Mesenchymal stem cell (in vitro differentiated cells and primary cell): Measurements from ENCODE around the gene LCMT1.
A peak's percentile ranks its signal among the peaks of the same experiment; 100 is the strongest.

Experiments used
- DNase-seq: peaks from one replicate; pipeline ENCODE4 v3.0.0-alpha.2; 2013
- H2AFZ ChIP-seq: one replicate; pipeline ENCODE4 v1.6.1; 2013; ENCODE audit warnings: low read depth, mild to moderate bottlenecking, control low read depth, inconsistent platforms, low read length, moderate library complexity
- H2AK5ac ChIP-seq: 2 replicates; pipeline ENCODE4 v1.6.1; 2013; ENCODE audit warnings: low read length, moderate library complexity, mild to moderate bottlenecking, inconsistent platforms; ENCODE audit not compliant: severe bottlenecking
- H2BK120ac ChIP-seq: one replicate; pipeline ENCODE4 v1.6.1; 2013; ENCODE audit warnings: low read depth, mild to moderate bottlenecking, inconsistent platforms, low read length, moderate library complexity
- H2BK12ac ChIP-seq, 2 experiments: one replicate each; pipeline ENCODE4 v1.6.1; 2013; ENCODE audit warnings: inconsistent platforms in 2 of 2, low read length in 2 of 2, mild to moderate bottlenecking in 2 of 2, moderate library complexity in 2 of 2, control low read depth in 1 of 2
- H2BK15ac ChIP-seq: one replicate; pipeline ENCODE4 v1.6.1; 2013; ENCODE audit warnings: mild to moderate bottlenecking, low read depth, inconsistent platforms; ENCODE audit not compliant: poor library complexity, severe bottlenecking
- H2BK5ac ChIP-seq: 2 replicates; pipeline ENCODE4 v1.6.1; 2013; ENCODE audit warnings: low read depth, mild to moderate bottlenecking, low read length, control low read depth, inconsistent platforms; ENCODE audit not compliant: poor library complexity, severe bottlenecking
- H3K14ac ChIP-seq, 2 experiments: one replicate each; pipeline ENCODE4 v1.6.1; 2013; ENCODE audit warnings: inconsistent platforms in 2 of 2, low read length in 2 of 2, control low read depth in 1 of 2, mild to moderate bottlenecking in 1 of 2, moderate library complexity in 1 of 2
- H3K18ac ChIP-seq, 2 experiments: one replicate each; pipeline ENCODE4 v1.6.1; 2013; ENCODE audit warnings: inconsistent platforms in 2 of 2, low read length in 2 of 2, control low read depth in 1 of 2, low read depth in 1 of 2, mild to moderate bottlenecking in 1 of 2
- H3K23ac ChIP-seq, 2 experiments: one replicate each; pipeline ENCODE4 v1.6.1; 2013; ENCODE audit warnings: inconsistent platforms in 2 of 2, low read length in 2 of 2, mild to moderate bottlenecking in 2 of 2, moderate library complexity in 2 of 2, control low read depth in 1 of 2
- H3K27ac ChIP-seq: 2 replicates; pipeline ENCODE4 v1.5.1; 2013; ENCODE audit warnings: mild to moderate bottlenecking, moderate library complexity, low read length, control low read depth, inconsistent platforms; ENCODE audit not compliant: poor library complexity, severe bottlenecking
- H3K27me3 ChIP-seq, 2 experiments: 2 replicates each; pipeline versions ENCODE4 v1.6.1 to v1.7.0; 2013; ENCODE audit warnings: low read length in 2 of 2, mild to moderate bottlenecking in 2 of 2, moderate library complexity in 2 of 2, control low read depth in 1 of 2, inconsistent platforms in 1 of 2; ENCODE audit not compliant: control insufficient read depth in 1 of 2, insufficient read depth in 1 of 2
- H3K36me3 ChIP-seq, 2 experiments: 2 replicates each; pipeline versions ENCODE4 v1.6.1 to v1.7.0; 2013; ENCODE audit warnings: low read length in 2 of 2, control low read depth in 1 of 2, inconsistent platforms in 1 of 2, low read depth in 1 of 2, mild to moderate bottlenecking in 1 of 2; ENCODE audit not compliant: insufficient read depth in 2 of 2, control insufficient read depth in 1 of 2
- H3K4ac ChIP-seq, 2 experiments: one replicate each; pipeline ENCODE4 v1.6.1; 2013; ENCODE audit warnings: inconsistent platforms in 2 of 2, low read length in 2 of 2, mild to moderate bottlenecking in 2 of 2, moderate library complexity in 2 of 2, control low read depth in 1 of 2, low read depth in 1 of 2
- H3K4me1 ChIP-seq: 2 replicates; pipeline ENCODE4 v1.6.1; 2013; ENCODE audit warnings: low read depth, low read length, control low read depth; ENCODE audit not compliant: control insufficient read depth, insufficient read depth
- H3K4me2 ChIP-seq: 2 replicates; pipeline ENCODE4 v1.6.1; 2013; ENCODE audit warnings: low read length, mild to moderate bottlenecking, inconsistent platforms; ENCODE audit not compliant: poor library complexity, severe bottlenecking
- H3K4me3 ChIP-seq, 2 experiments: 2 replicates each; pipeline versions ENCODE4 v1.5.1 to v1.7.0; 2013; ENCODE audit warnings: low read length in 2 of 2, mild to moderate bottlenecking in 2 of 2, control low read depth in 1 of 2, low read depth in 1 of 2; ENCODE audit not compliant: insufficient read depth in 1 of 2
- H3K79me1 ChIP-seq: replicated peaks from 2 replicates; pipeline ENCODE4 v1.6.1; 2013; ENCODE audit warnings: mild to moderate bottlenecking, control low read depth, low read length, inconsistent platforms; ENCODE audit not compliant: poor library complexity, severe bottlenecking
- H3K9ac ChIP-seq: 2 replicates; pipeline ENCODE4 v1.7.0; 2013; ENCODE audit warnings: mild to moderate bottlenecking, low read length, moderate library complexity
- H3K9me3 ChIP-seq: 2 replicates; pipeline ENCODE4 v1.7.0; 2013; ENCODE audit warnings: mild to moderate bottlenecking, low read length; ENCODE audit not compliant: control insufficient read depth
- H4K8ac ChIP-seq: one replicate; pipeline ENCODE4 v1.6.1; 2013; ENCODE audit warnings: inconsistent platforms, mild to moderate bottlenecking, low read length, moderate library complexity
- H4K91ac ChIP-seq: one replicate; pipeline ENCODE4 v1.6.1; 2013; ENCODE audit warnings: mild to moderate bottlenecking, low read length, inconsistent platforms
- WGBS: methylation state at CpG from one replicate; pipeline ENCODE4 v1.1.7; 2013; ENCODE audit warnings: mixed read lengths; 5-methylcytosine and 5-hydroxymethylcytosine counted together

Gene LCMT1

GRCh38 chr16:25155553-25156460, 44.3 kb downstream of the LCMT1 start:
- H3K4me1 ChIP-seq, result peaks cover 13% of the 10 kb centered on the region
- peaks cover 2% of the 10 kb centered on the region for H3K79me1 ChIP-seq
- H3K9ac ChIP-seq, result no peak overlapping the region
- DNase-seq, result peak; percentile 28
- peak overlapping the region; percentile 66 for H2AK5ac ChIP-seq
- H3K4me3 ChIP-seq, result no peak overlapping the region
- no peak overlapping the region for H3K23ac ChIP-seq
- H3K9me3 ChIP-seq, result no peaks in the 10 kb centered on the region
- no peak overlapping the region for H2AFZ ChIP-seq
- no peak overlapping the region for H2BK120ac ChIP-seq
- H3K14ac ChIP-seq, result no peak overlapping the region
- H2BK15ac ChIP-seq, result no peak overlapping the region
- no peak overlapping the region for H3K4ac ChIP-seq
- WGBS, result 94% methylated on average over 13 of the region's 13 CpGs
- H3K18ac ChIP-seq, result no peak overlapping the region
- H3K27ac ChIP-seq, result peak overlapping the region; percentile 69
- H2BK5ac ChIP-seq, result no peak overlapping the region
- H3K4me2 ChIP-seq, result no peak overlapping the region
- no peak overlapping the region for H4K91ac ChIP-seq
- no peak overlapping the region for H2BK12ac ChIP-seq
- H3K27me3 ChIP-seq, result no peaks in the 10 kb centered on the region
- peaks cover 5 to 72% of the 10 kb centered on the region in 2 experiments for H3K36me3 ChIP-seq
- no peak overlapping the region for H4K8ac ChIP-seq

- Histone ChIP-seq H2BK12ac (no peak overlapping the region), H3K14ac (no peak overlapping the region), H2BK5ac (no peak overlapping the region), H2BK120ac (no peak overlapping the region), H3K4ac (no peak overlapping the region), H3K27me3 (no peaks in the 10 kb centered on the region), H3K4me2 (no peak overlapping the region), H3K4me1 (peaks cover 10% of the 10 kb centered on the region), H3K9ac (no peak overlapping the region), H3K4me3 (no peak overlapping the region), H3K27ac (peak overlapping the region; percentile 28), H3K23ac (no peak overlapping the region), H2AFZ (no peak overlapping the region), H4K91ac (no peak overlapping the region), H2BK15ac (no peak overlapping the region), H2AK5ac (no peak overlapping the region), H3K79me1 (peaks cover 2% of the 10 kb centered on the region), H3K18ac (no peak overlapping the region), H4K8ac (no peak overlapping the region), H3K9me3 (no peaks in the 10 kb centered on the region), H3K36me3 (peaks cover 5 to 74% of the 10 kb centered on the region in 2 experiments)
- 98% methylated on average over 6 of the region's 8 CpGs for WGBS
- no peak for DNase-seq
Observed at GRCh38 chr16:25157271-25157875, 45.8 kb downstream of the LCMT1 start.

- H3K9me3 ChIP-seq, result no peaks in the 10 kb centered on the region
- H3K4me2 ChIP-seq, result no peak overlapping the region
- DNase-seq, result no peak
- H3K9ac ChIP-seq, result no peak overlapping the region
- no peak overlapping the region for H2AK5ac ChIP-seq
- 100% methylated on average over 2 of the region's 5 CpGs for WGBS
- no peak overlapping the region for H3K18ac ChIP-seq
- no peak overlapping the region for H2BK15ac ChIP-seq
- H4K91ac ChIP-seq, result no peak overlapping the region
- no peak overlapping the region for H3K14ac ChIP-seq
- H3K4me3 ChIP-seq, result no peak overlapping the region
- H2BK5ac ChIP-seq, result no peak overlapping the region
- H4K8ac ChIP-seq, result no peak overlapping the region
- H2BK12ac ChIP-seq, result no peak overlapping the region
- peaks cover 5 to 74% of the 10 kb centered on the region in 2 experiments for H3K36me3 ChIP-seq
- no peak overlapping the region for H3K4ac ChIP-seq
- H2BK120ac ChIP-seq, result no peak overlapping the region
- no peak overlapping the region for H3K27ac ChIP-seq
- no peak overlapping the region for H3K23ac ChIP-seq
- H3K4me1 ChIP-seq, result peaks cover 10% of the 10 kb centered on the region
- H2AFZ ChIP-seq, result no peak overlapping the region
- peaks cover 2% of the 10 kb centered on the region for H3K79me1 ChIP-seq
- H3K27me3 ChIP-seq, result no peaks in the 10 kb centered on the region
Observed at GRCh38 chr16:25158401-25158800, 46.9 kb downstream of the LCMT1 start.

GRCh38 chr16:25161753-25162367, 50.3 kb downstream of the LCMT1 start:
- no peak overlapping the region for H3K4ac ChIP-seq
- no peak overlapping the region for H3K27ac ChIP-seq
- H4K8ac ChIP-seq, result no peak overlapping the region
- DNase-seq, result no peak
- H2BK5ac ChIP-seq, result no peak overlapping the region
- no peak overlapping the region for H4K91ac ChIP-seq
- H2AK5ac ChIP-seq, result no peak overlapping the region
- H3K79me1 ChIP-seq, result peaks cover 2% of the 10 kb centered on the region
- no peak overlapping the region for H3K4me2 ChIP-seq
- no peak overlapping the region for H3K9ac ChIP-seq
- H3K14ac ChIP-seq, result no peak overlapping the region
- WGBS, result over 99% methylated on average over 5 of the region's 5 CpGs
- H2BK12ac ChIP-seq, result no peak overlapping the region
- no peak overlapping the region for H2BK15ac ChIP-seq
- no peak overlapping the region for H3K23ac ChIP-seq
- H3K36me3 ChIP-seq, result peaks cover 24 to 88% of the 10 kb centered on the region in 2 experiments
- H3K9me3 ChIP-seq, result no peaks in the 10 kb centered on the region
- no peak overlapping the region for H3K4me3 ChIP-seq
- H3K4me1 ChIP-seq, result peaks cover 6% of the 10 kb centered on the region
- no peak overlapping the region for H2BK120ac ChIP-seq
- H2AFZ ChIP-seq, result no peak overlapping the region
- no peak overlapping the region for H3K18ac ChIP-seq
- H3K27me3 ChIP-seq, result no peaks in the 10 kb centered on the region
